K562 (cell line): Measurements from ENCODE around the gene CELSR2. TPM values are rescaled to one million over a fixed set of nuclear protein-coding genes. Genes with fewer than 3 reads are reported as not detected.

Experiments
- CTBP1 ChIP-seq: fragments of 450-650 bp; IDR thresholded peaks from 2 replicates; pipeline ENCODE4 v1.6.1; 2016; ENCODE audit warnings: borderline replicate concordance
- FOS ChIP-seq: IDR thresholded peaks from 3 replicates; pipeline ENCODE4 v1.6.1; 2011; ENCODE audit not compliant: insufficient read length; ENCODE audit errors: extremely low read depth
- GATAD2B ChIP-seq: fragments of 450-650 bp; IDR thresholded peaks from 2 replicates; pipeline ENCODE4 v1.6.1; 2017; ENCODE audit warnings: mild to moderate bottlenecking, borderline replicate concordance
- KAT8 ChIP-seq: fragments of 450-650 bp; IDR thresholded peaks from 2 replicates; pipeline ENCODE4 v1.6.1; 2016; ENCODE audit warnings: low read depth, mild to moderate bottlenecking
- MAFK ChIP-seq: IDR thresholded peaks from 2 replicates; pipeline ENCODE4 v1.6.1; 2011; ENCODE audit warnings: low read length, improper control_type of control experiment
- MAZ ChIP-seq, 2 experiments: fragments of 450-650 bp in 1 of 2; sonication (generic) in 1 of 2; formaldehyde crosslinking; IDR thresholded peaks in 1 of 2; conservative IDR thresholded peaks in 1 of 2; 2 replicates each; pipeline versions ENCODE4 v1.4.0 to v1.5.0; 2020; ENCODE audit warnings: mild to moderate bottlenecking in 1 of 2, missing genetic modification reagents in 1 of 2
- NFIC ChIP-seq: fragments of 450-650 bp; IDR thresholded peaks from 2 replicates; pipeline ENCODE4 v1.6.1; 2017; ENCODE audit warnings: mild to moderate bottlenecking, inconsistent platforms
- PHB2 ChIP-seq: fragments of 450-650 bp; IDR thresholded peaks from 2 replicates; pipeline ENCODE4 v1.6.1; 2017; ENCODE audit warnings: low read depth
- POLR2H ChIP-seq: IDR thresholded peaks from 2 replicates; pipeline ENCODE4 v1.6.1; 2016; ENCODE audit warnings: missing genetic modification characterization, low read depth, mild to moderate bottlenecking, control low read depth, missing compliant biosample characterization, moderate library complexity
- PPARD ChIP-seq: fragments of 250-450 bp; sonication (Bioruptor Pico); IDR thresholded peaks from 2 replicates; pipeline ENCODE4 v1.8.0; 2022; ENCODE audit warnings: inconsistent platforms, mild to moderate bottlenecking, moderate library complexity
- RFX7 ChIP-seq: fragments of 250-450 bp; sonication (Bioruptor Pico); IDR thresholded peaks from 2 replicates; pipeline ENCODE4 v1.5.1; 2021; ENCODE audit warnings: mild to moderate bottlenecking
- RHOXF2B ChIP-seq: fragments of 250-450 bp; sonication (Bioruptor Pico); conservative IDR thresholded peaks from 2 replicates; pipeline ENCODE4 v1.5.1; 2021
- SIX5 ChIP-seq, 2 experiments: IDR thresholded peaks; 2 replicates each; pipeline ENCODE4 v1.6.1; 2011; ENCODE audit warnings: low read length in 2 of 2, borderline replicate concordance in 1 of 2, low read depth in 1 of 2, mild to moderate bottlenecking in 1 of 2, moderate library complexity in 1 of 2; ENCODE audit not compliant: insufficient read depth in 1 of 2
- TAL1 ChIP-seq: fragments of 450-650 bp; IDR thresholded peaks from 2 replicates; pipeline ENCODE4 v1.6.1; 2016; ENCODE audit warnings: mild to moderate bottlenecking
- TEAD1 ChIP-seq, 2 experiments: fragments of 450-650 bp in 1 of 2; sonication (generic) in 1 of 2; formaldehyde crosslinking; IDR thresholded peaks; 2 replicates each; pipeline versions ENCODE4 v1.4.0 to v1.8.0; 2020 to 2022; ENCODE audit warnings: mild to moderate bottlenecking in 2 of 2, missing genetic modification reagents in 1 of 2
- XRCC4 ChIP-seq: IDR thresholded peaks from one replicate; pipeline ENCODE4 v1.6.1; 2011; ENCODE audit not compliant: insufficient read depth, insufficient read length; ENCODE audit errors: extremely low read depth
- polyA plus RNA-seq, 8 experiments: library from polyadenylated mRNA; depleted of rRNA in 4 of 8; stranded (reverse) in 5 of 8; unstranded in 3 of 8; fragments of >200 nt; fragmentation: Nextera tagmentation in 2 of 8; fragmentation: Illumina TruSeq in 1 of 8; extraction: Ambion mirVana in 2 of 8; extraction: Trizol in 1 of 8; gene quantifications; 2 replicates each; pipeline versions ENCODE4 v1.2.1 to v1.2.3, GENCODE V29; 2011 to 2014; ENCODE audit warnings: inconsistent platforms in 1 of 8, missing spikeins in 1 of 8
- total RNA-seq, 7 experiments: library from RNA; depleted of rRNA in 6 of 7; stranded (reverse); fragments of >200 nt in 6 of 7; fragmentation: Illumina TruSeq in 2 of 7; extraction: Trizol in 2 of 7; gene quantifications; 2 replicates each; pipeline versions ENCODE4 v1.2.1 to v1.2.3, GENCODE V29; 2011 to 2021; ENCODE audit warnings: low replicate concordance in 1 of 7
- TF ChIP-seq, protein P1 (sequence below): sonication (generic); formaldehyde crosslinking; IDR thresholded peaks from 2 replicates; pipeline ENCODE4 v1.9.0; 2022; ENCODE audit warnings: mild to moderate bottlenecking, missing genetic modification reagents
- TF ChIP-seq, protein P2 (sequence below): sonication (generic); formaldehyde crosslinking; IDR thresholded peaks from 2 replicates; pipeline ENCODE4 v1.9.0; 2022; ENCODE audit warnings: mild to moderate bottlenecking, missing genetic modification reagents
- TF ChIP-seq, protein P3 (sequence below): IDR thresholded peaks from 2 replicates; pipeline ENCODE4 v1.6.1; 2011; ENCODE audit not compliant: insufficient read length; ENCODE audit errors: extremely low read depth
- TF ChIP-seq, protein P4 (sequence below): IDR thresholded peaks from 2 replicates; pipeline ENCODE4 v1.6.1; 2014; ENCODE audit warnings: antibody characterized with exemption
- TF ChIP-seq, protein P5 (sequence below): fragments of 200-400 bp; formaldehyde crosslinking; IDR thresholded peaks from 2 replicates; pipeline ENCODE4 v1.6.1; 2017; ENCODE audit warnings: mild to moderate bottlenecking, low read depth, low read length, moderate library complexity
- TF ChIP-seq, protein P6 (sequence below): fragments of 200-800 bp; sonication (Bioruptor generic); IDR thresholded peaks from 2 replicates; pipeline ENCODE4 v1.6.1; 2017; ENCODE audit warnings: missing genetic modification characterization, missing compliant biosample characterization

CELSR2 gene
- total and polyA plus RNA-seq, 9 of the 15 experiments (the other 6 are each of a cell fraction or from before 2014, with no cell fraction given), result 0.31 to 21.9 (median 4.2) TPM

DNA sequence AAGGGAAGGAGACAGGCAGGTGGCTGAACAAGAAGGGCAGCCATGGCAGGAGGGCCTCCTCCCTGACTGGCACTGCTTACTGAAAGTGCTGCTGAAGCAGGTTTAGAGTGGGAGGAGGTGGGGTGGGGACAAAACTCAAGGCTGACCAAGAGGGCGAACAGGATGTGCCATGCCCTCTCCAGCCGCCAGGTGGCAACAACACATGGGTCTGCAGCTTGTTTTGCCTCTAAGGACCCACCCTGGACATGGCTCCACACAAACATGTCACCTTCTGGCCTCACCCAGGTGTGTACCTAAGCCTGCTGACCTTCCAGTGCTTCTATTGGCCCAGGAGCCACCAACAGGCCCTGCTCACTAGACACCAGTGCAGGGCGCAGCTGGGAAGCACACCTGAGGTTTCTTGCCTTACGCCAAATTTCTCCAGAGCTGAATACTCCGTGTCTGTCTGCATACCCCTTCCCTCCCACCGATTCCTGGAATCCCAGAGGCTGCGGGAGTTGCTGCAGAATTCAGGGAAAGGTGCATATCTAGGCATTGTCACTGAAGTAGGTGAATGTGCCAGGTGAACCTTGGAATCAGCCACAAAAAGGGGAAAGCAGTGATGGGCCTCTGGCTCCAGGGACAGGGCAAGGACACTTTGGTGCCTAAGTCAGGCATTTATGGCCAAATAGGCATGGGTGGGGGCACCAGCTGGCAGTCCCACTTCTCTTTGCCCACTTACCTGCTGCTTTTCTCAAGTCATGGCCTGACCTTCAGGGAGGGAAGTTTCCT lies 28.3 kb downstream of the CELSR2 start (continued):
- TF ChIP-seq TAL1 (no peak), PHB2 (no peak), TEAD1 (CRISPR knock-in tag; IDR thresholded peaks at IDR 0.05) (no peak), GATAD2B (no peak), PPARD (CRISPR knock-in tag) (no peak), XRCC4 (no peak), CTBP1 (peak; percentile 87), MAZ (CRISPR knock-in tag; conservative IDR thresholded peaks at IDR 0.05 in 1 of 2, IDR thresholded peaks at IDR 0.05 in 1 of 2) (peak in 1 of 2 experiments; percentile 55; a peak in 1 of 4 replicates), KAT8 (no peak), FOS (no peak), SIX5 (IDR thresholded peaks at IDR 0.05; ENCODE audit: borderline replicate concordance in 1 of 2, insufficient read depth in 1 of 2, low read depth in 1 of 2, low read length in 2 of 2) (no peak), MAFK (0 out of 2 replicates have a peak, but pooled peaks have one; percentile 27), RFX7 (CRISPR knock-in tag) (no peak), NFIC (no peak), POLR2H (tag) (no peak), RHOXF2B (CRISPR knock-in tag) (no peak)
- TF ChIP-seq, protein P1, sequence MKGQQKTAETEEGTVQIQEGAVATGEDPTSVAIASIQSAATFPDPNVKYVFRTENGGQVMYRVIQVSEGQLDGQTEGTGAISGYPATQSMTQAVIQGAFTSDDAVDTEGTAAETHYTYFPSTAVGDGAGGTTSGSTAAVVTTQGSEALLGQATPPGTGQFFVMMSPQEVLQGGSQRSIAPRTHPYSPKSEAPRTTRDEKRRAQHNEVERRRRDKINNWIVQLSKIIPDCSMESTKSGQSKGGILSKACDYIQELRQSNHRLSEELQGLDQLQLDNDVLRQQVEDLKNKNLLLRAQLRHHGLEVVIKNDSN (CRISPR knock-in tag), result no peak
- TF ChIP-seq, protein P2, sequence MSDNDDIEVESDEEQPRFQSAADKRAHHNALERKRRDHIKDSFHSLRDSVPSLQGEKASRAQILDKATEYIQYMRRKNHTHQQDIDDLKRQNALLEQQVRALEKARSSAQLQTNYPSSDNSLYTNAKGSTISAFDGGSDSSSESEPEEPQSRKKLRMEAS (CRISPR knock-in tag), result peak; percentile 59
- TF ChIP-seq, protein P3, sequence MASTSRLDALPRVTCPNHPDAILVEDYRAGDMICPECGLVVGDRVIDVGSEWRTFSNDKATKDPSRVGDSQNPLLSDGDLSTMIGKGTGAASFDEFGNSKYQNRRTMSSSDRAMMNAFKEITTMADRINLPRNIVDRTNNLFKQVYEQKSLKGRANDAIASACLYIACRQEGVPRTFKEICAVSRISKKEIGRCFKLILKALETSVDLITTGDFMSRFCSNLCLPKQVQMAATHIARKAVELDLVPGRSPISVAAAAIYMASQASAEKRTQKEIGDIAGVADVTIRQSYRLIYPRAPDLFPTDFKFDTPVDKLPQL, result no peak
- TF ChIP-seq, protein P4, sequence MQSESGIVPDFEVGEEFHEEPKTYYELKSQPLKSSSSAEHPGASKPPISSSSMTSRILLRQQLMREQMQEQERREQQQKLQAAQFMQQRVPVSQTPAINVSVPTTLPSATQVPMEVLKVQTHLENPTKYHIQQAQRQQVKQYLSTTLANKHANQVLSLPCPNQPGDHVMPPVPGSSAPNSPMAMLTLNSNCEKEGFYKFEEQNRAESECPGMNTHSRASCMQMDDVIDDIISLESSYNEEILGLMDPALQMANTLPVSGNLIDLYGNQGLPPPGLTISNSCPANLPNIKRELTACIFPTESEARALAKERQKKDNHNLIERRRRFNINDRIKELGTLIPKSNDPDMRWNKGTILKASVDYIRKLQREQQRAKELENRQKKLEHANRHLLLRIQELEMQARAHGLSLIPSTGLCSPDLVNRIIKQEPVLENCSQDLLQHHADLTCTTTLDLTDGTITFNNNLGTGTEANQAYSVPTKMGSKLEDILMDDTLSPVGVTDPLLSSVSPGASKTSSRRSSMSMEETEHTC, result no peak
- TF ChIP-seq, protein P5, sequence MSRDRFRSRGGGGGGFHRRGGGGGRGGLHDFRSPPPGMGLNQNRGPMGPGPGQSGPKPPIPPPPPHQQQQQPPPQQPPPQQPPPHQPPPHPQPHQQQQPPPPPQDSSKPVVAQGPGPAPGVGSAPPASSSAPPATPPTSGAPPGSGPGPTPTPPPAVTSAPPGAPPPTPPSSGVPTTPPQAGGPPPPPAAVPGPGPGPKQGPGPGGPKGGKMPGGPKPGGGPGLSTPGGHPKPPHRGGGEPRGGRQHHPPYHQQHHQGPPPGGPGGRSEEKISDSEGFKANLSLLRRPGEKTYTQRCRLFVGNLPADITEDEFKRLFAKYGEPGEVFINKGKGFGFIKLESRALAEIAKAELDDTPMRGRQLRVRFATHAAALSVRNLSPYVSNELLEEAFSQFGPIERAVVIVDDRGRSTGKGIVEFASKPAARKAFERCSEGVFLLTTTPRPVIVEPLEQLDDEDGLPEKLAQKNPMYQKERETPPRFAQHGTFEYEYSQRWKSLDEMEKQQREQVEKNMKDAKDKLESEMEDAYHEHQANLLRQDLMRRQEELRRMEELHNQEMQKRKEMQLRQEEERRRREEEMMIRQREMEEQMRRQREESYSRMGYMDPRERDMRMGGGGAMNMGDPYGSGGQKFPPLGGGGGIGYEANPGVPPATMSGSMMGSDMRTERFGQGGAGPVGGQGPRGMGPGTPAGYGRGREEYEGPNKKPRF, result no peak
- TF ChIP-seq, protein P6, sequence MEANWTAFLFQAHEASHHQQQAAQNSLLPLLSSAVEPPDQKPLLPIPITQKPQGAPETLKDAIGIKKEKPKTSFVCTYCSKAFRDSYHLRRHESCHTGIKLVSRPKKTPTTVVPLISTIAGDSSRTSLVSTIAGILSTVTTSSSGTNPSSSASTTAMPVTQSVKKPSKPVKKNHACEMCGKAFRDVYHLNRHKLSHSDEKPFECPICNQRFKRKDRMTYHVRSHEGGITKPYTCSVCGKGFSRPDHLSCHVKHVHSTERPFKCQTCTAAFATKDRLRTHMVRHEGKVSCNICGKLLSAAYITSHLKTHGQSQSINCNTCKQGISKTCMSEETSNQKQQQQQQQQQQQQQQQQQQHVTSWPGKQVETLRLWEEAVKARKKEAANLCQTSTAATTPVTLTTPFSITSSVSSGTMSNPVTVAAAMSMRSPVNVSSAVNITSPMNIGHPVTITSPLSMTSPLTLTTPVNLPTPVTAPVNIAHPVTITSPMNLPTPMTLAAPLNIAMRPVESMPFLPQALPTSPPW (CRISPR knock-in tag), result peak; percentile 46; the same call in 1 of the 2 replicates
